Breast epithelium (tissue), 4 donors: Measurements from ENCODE around the gene CLIP4. TPM values are rescaled to one million over a fixed set of nuclear protein-coding genes. Genes with fewer than 3 reads are reported as not detected.

ENCODE experiments used
- DNase-seq, 2 donors: peaks; one replicate each; pipeline ENCODE4 v3.0.0-alpha.2; 2019; ENCODE audit warnings: low spot score in 2 of 2
- H3K27ac ChIP-seq, 2 donors: fragments of 200-600 bp; sonication (generic) in 1 of 2; one replicate each; pipeline ENCODE4 v1.5.1; 2016 to 2019; ENCODE audit warnings: mild to moderate bottlenecking in 1 of 2
- H3K27me3 ChIP-seq, 2 donors: fragments of 200-600 bp; sonication (generic) in 1 of 2; one replicate each; pipeline versions ENCODE4 v1.5.1 to v1.6.0; 2017 to 2019; ENCODE audit warnings: control low read depth in 1 of 2, mild to moderate bottlenecking in 1 of 2
- H3K36me3 ChIP-seq: fragments of 200-600 bp; one replicate; pipeline ENCODE4 v1.5.1; 2019
- H3K4me1 ChIP-seq, 2 donors: fragments of 200-600 bp; sonication (generic); one replicate each; pipeline ENCODE4 v1.5.1; 2016 to 2019; ENCODE audit warnings: control low read depth in 1 of 2
- H3K4me3 ChIP-seq, 3 donors: fragments of 200-600 bp; sonication (generic); 1 replicate in 2 of 3; 2 replicates in 1 of 3; pipeline ENCODE4 v1.5.1; 2016 to 2019; ENCODE audit warnings: mild to moderate bottlenecking in 3 of 3, moderate library complexity in 2 of 3
- H3K9me3 ChIP-seq, 2 donors: fragments of 200-600 bp; sonication (generic) in 1 of 2; one replicate each; pipeline ENCODE4 v1.5.1; 2016 to 2019; ENCODE audit warnings: control low read depth in 1 of 2
- CTCF ChIP-seq, 3 donors: fragments of 450-650 bp; IDR thresholded peaks; one replicate each; pipeline ENCODE4 v1.5.1; 2016 to 2017; ENCODE audit warnings: antibody characterized with exemption in 3 of 3, mild to moderate bottlenecking in 3 of 3, moderate library complexity in 3 of 3
- POLR2A ChIP-seq: fragments of 450-650 bp; IDR thresholded peaks from one replicate; pipeline ENCODE4 v1.6.1; 2016; ENCODE audit warnings: antibody characterized with exemption, mild to moderate bottlenecking, moderate library complexity
- POLR2AphosphoS5 ChIP-seq, 3 donors: sonication (generic); formaldehyde crosslinking; IDR thresholded peaks; one replicate each; pipeline ENCODE4 v1.6.1; 2017; ENCODE audit warnings: antibody characterized with exemption in 3 of 3
- intact Hi-C: fragments of 100-400 bp; cut with DNase I; formaldehyde crosslinking; loops from one replicate; pipeline ENCODE4 v1.15.1; 2023; ENCODE audit warnings: low total_unique reads
- total RNA-seq, 3 donors: library from RNA; depleted of rRNA; stranded (reverse); fragments of >200 nt; gene quantifications; one replicate each; pipeline ENCODE4 v1.1.0, GENCODE V29; 2016

Gene CLIP4
- total RNA-seq, 3 donors from 2014 or later, result 67.2 to 146 (median 76.8) TPM

GRCh38 chr2:29119211-29119610, 4.0 kb downstream of the CLIP4 start:
- no peak overlapping the region for H3K4me3 ChIP-seq
- TF ChIP-seq POLR2A (no peak), POLR2AphosphoS5 (IDR thresholded peaks at IDR 0.05) (no peak), CTCF (IDR thresholded peaks at IDR 0.05) (no peak)
- peaks cover 0 to 5% of the 10 kb centered on the region in 2 donors for H3K9me3 ChIP-seq
- H3K27ac ChIP-seq, result peak overlapping the region; percentile 22 to 98
- intact Hi-C loops, result no loop called here
- DNase-seq, result no peak
- peaks cover 0 to 5% of the 10 kb centered on the region in 2 donors for H3K4me1 ChIP-seq
- H3K36me3 ChIP-seq, result no peaks in the 10 kb centered on the region
- H3K27me3 ChIP-seq, result no peaks in the 10 kb centered on the region

GRCh38 chr2:29120846-29121245, 5.6 kb downstream of the CLIP4 start:
- Histone ChIP-seq H3K9me3 (peaks cover 0 to 5% of the 10 kb centered on the region in 2 donors), H3K27me3 (no peaks in the 10 kb centered on the region), H3K27ac (no peak overlapping the region), H3K4me3 (no peak overlapping the region), H3K36me3 (no peaks in the 10 kb centered on the region), H3K4me1 (peaks cover 0 to 5% of the 10 kb centered on the region in 2 donors)
- intact Hi-C loops, result no loop called here
- no peak for DNase-seq
- TF ChIP-seq CTCF (IDR thresholded peaks at IDR 0.05) (no peak), POLR2AphosphoS5 (IDR thresholded peaks at IDR 0.05) (no peak), POLR2A (no peak)

GRCh38 chr2:29123617-29124349, 8.6 kb downstream of the CLIP4 start:
- no peak overlapping the region for H3K4me3 ChIP-seq
- H3K27ac ChIP-seq, result no peak overlapping the region
- peaks cover 0 to 5% of the 10 kb centered on the region in 2 donors for H3K9me3 ChIP-seq
- H3K4me1 ChIP-seq, result no peaks in the 10 kb centered on the region
- no peak for TF ChIP-seq POLR2A
- no peak for DNase-seq
- H3K36me3 ChIP-seq, result no peaks in the 10 kb centered on the region
- intact Hi-C loops, result no loop called here
- no peaks in the 10 kb centered on the region for H3K27me3 ChIP-seq

- H3K4me3 ChIP-seq, result no peak overlapping the region
- intact Hi-C loops, result no loop called here
- TF ChIP-seq CTCF (IDR thresholded peaks at IDR 0.05), result no peak
- no peak for TF ChIP-seq POLR2AphosphoS5 (IDR thresholded peaks at IDR 0.05)
- no peak for TF ChIP-seq POLR2A
- H3K27me3 ChIP-seq, result no peaks in the 10 kb centered on the region
- H3K36me3 ChIP-seq, result no peaks in the 10 kb centered on the region
- H3K27ac ChIP-seq, result no peak overlapping the region
- H3K9me3 ChIP-seq, result peaks cover 0 to 5% of the 10 kb centered on the region in 2 donors
- no peak for DNase-seq
- H3K4me1 ChIP-seq, result peaks cover 0 to under 1% of the 10 kb centered on the region in 2 donors
Observed at GRCh38 chr2:29124504-29124903, 9.3 kb downstream of the CLIP4 start.

GRCh38 chr2:29129586-29130281, 14.5 kb downstream of the CLIP4 start:
- Histone ChIP-seq H3K9me3 (no peaks in the 10 kb centered on the region), H3K36me3 (no peaks in the 10 kb centered on the region), H3K4me1 (peaks cover 5 to 6% of the 10 kb centered on the region in 2 donors), H3K27me3 (no peaks in the 10 kb centered on the region), H3K27ac (peak overlapping the region in 1 of 2 donors; percentile 16), H3K4me3 (no peak overlapping the region)
- TF ChIP-seq POLR2A, result no peak
- no peak for TF ChIP-seq CTCF (IDR thresholded peaks at IDR 0.05)
- TF ChIP-seq POLR2AphosphoS5 (IDR thresholded peaks at IDR 0.05), result no peak
- intact Hi-C loops, result no loop called here
- no peak for DNase-seq
